Measurements from ENCODE around the gene TCP11L2. TPM values are rescaled to one million over a fixed set of nuclear protein-coding genes. Genes with fewer than 3 reads are reported as not detected.
A peak's percentile ranks its signal among the peaks of the same experiment; 100 is the strongest.

TCP11L2 gene
- total and polyA plus RNA-seq, 2 of the 13 experiments (the other 11 are each of a cell fraction or from before 2014, with no cell fraction given), result 4.6 to 24.1 TPM

DNA sequence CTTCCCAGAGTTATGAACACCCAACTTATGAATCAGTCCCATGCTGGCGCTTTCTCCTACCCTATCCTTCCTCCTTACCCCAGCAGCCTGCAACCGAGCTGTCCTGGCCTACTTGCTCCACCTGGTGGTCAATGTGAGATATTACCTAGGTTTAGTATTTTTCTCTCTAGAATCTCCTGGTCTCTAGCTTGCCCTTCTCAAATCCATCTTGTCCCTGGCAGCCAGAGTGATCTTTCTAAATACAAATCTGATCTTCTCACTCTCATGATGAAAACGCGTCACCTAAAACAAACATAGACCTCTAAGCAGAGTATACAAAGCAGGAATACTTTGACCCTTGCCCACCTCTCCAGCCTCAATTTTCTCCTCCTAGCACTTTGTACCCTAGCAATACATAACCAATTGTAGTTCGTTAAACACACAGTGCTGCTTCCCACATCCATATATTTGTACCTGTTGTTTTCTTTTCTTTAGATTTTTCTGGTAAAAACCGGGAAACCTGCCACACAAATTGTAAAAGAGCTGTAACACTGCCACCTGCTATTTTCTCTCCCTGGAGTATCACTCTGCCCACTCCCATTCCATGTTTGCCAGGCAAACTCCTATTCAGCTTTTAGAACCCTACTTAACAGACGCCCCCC is 20.0 kb upstream of the TCP11L2 start (continued):
- TF ChIP-seq NCOR1 (IDR thresholded peaks at IDR 0.05; ENCODE audit: borderline replicate concordance, low read length) (peak; percentile 87), ZNF567 (CRISPR knock-in tag; IDR thresholded peaks at IDR 0.05; ENCODE audit: borderline replicate concordance) (no peak), ZNF292 (CRISPR knock-in tag; IDR thresholded peaks at IDR 0.05; ENCODE audit: borderline replicate concordance, low read depth) (no peak), KDM6A (CRISPR knock-in tag; IDR thresholded peaks at IDR 0.05; ENCODE audit: low read depth) (peak; percentile 86), GABPB1 (CRISPR knock-in tag; IDR thresholded peaks at IDR 0.05) (peak; percentile 32; the same call in 1 of the 2 replicates), HOXA3 (CRISPR knock-in tag; IDR thresholded peaks at IDR 0.05) (peak; percentile 51; the same call in 1 of the 2 replicates), CENPT (CRISPR knock-in tag; IDR thresholded peaks at IDR 0.05; ENCODE audit: low read depth) (no peak), ARHGAP35 (CRISPR knock-in tag; IDR thresholded peaks at IDR 0.05; ENCODE audit: borderline replicate concordance) (no peak), LCORL (IDR thresholded peaks at IDR 0.05) (0 out of 2 replicates have a peak, but pooled peaks have one; percentile 36), LCORL (CRISPR knock-in tag; IDR thresholded peaks at IDR 0.05) (peak; percentile 80), ZNF564 (CRISPR knock-in tag; IDR thresholded peaks at IDR 0.05) (no peak), MIXL1 (CRISPR knock-in tag; IDR thresholded peaks at IDR 0.05) (peak; percentile 93)
- TF ChIP-seq, protein P1, sequence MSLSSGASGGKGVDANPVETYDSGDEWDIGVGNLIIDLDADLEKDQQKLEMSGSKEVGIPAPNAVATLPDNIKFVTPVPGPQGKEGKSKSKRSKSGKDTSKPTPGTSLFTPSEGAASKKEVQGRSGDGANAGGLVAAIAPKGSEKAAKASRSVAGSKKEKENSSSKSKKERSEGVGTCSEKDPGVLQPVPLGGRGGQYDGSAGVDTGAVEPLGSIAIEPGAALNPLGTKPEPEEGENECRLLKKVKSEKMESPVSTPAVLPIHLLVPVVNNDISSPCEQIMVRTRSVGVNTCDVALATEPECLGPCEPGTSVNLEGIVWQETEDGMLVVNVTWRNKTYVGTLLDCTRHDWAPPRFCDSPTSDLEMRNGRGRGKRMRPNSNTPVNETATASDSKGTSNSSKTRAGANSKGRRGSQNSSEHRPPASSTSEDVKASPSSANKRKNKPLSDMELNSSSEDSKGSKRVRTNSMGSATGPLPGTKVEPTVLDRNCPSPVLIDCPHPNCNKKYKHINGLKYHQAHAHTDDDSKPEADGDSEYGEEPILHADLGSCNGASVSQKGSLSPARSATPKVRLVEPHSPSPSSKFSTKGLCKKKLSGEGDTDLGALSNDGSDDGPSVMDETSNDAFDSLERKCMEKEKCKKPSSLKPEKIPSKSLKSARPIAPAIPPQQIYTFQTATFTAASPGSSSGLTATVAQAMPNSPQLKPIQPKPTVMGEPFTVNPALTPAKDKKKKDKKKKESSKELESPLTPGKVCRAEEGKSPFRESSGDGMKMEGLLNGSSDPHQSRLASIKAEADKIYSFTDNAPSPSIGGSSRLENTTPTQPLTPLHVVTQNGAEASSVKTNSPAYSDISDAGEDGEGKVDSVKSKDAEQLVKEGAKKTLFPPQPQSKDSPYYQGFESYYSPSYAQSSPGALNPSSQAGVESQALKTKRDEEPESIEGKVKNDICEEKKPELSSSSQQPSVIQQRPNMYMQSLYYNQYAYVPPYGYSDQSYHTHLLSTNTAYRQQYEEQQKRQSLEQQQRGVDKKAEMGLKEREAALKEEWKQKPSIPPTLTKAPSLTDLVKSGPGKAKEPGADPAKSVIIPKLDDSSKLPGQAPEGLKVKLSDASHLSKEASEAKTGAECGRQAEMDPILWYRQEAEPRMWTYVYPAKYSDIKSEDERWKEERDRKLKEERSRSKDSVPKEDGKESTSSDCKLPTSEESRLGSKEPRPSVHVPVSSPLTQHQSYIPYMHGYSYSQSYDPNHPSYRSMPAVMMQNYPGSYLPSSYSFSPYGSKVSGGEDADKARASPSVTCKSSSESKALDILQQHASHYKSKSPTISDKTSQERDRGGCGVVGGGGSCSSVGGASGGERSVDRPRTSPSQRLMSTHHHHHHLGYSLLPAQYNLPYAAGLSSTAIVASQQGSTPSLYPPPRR (CRISPR knock-in tag; IDR thresholded peaks at IDR 0.05; ENCODE audit: borderline replicate concordance), result peak; percentile 99
- TF ChIP-seq, protein P2, sequence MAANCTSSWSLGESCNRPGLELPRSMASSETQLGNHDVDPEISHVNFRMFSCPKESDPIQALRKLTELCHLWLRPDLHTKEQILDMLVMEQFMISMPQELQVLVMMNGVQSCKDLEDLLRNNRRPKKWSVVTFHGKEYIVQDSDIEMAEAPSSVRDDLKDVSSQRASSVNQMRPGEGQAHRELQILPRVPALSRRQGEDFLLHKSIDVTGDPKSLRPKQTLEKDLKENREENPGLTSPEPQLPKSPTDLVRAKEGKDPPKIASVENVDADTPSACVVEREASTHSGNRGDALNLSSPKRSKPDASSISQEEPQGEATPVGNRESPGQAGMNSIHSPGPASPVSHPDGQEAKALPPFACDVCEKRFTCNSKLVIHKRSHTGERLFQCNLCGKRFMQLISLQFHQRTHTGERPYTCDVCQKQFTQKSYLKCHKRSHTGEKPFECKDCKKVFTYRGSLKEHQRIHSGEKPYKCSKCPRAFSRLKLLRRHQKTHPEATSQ (CRISPR knock-in tag; IDR thresholded peaks at IDR 0.05; ENCODE audit: borderline replicate concordance), result 0 out of 2 replicates have a peak, but pooled peaks have one; percentile 43
- TF ChIP-seq, protein P3, sequence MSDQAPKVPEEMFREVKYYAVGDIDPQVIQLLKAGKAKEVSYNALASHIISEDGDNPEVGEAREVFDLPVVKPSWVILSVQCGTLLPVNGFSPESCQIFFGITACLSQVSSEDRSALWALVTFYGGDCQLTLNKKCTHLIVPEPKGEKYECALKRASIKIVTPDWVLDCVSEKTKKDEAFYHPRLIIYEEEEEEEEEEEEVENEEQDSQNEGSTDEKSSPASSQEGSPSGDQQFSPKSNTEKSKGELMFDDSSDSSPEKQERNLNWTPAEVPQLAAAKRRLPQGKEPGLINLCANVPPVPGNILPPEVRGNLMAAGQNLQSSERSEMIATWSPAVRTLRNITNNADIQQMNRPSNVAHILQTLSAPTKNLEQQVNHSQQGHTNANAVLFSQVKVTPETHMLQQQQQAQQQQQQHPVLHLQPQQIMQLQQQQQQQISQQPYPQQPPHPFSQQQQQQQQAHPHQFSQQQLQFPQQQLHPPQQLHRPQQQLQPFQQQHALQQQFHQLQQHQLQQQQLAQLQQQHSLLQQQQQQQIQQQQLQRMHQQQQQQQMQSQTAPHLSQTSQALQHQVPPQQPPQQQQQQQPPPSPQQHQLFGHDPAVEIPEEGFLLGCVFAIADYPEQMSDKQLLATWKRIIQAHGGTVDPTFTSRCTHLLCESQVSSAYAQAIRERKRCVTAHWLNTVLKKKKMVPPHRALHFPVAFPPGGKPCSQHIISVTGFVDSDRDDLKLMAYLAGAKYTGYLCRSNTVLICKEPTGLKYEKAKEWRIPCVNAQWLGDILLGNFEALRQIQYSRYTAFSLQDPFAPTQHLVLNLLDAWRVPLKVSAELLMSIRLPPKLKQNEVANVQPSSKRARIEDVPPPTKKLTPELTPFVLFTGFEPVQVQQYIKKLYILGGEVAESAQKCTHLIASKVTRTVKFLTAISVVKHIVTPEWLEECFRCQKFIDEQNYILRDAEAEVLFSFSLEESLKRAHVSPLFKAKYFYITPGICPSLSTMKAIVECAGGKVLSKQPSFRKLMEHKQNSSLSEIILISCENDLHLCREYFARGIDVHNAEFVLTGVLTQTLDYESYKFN (CRISPR knock-in tag; conservative IDR thresholded peaks at IDR 0.05), result peak; percentile 96
- TF ChIP-seq, protein P4, sequence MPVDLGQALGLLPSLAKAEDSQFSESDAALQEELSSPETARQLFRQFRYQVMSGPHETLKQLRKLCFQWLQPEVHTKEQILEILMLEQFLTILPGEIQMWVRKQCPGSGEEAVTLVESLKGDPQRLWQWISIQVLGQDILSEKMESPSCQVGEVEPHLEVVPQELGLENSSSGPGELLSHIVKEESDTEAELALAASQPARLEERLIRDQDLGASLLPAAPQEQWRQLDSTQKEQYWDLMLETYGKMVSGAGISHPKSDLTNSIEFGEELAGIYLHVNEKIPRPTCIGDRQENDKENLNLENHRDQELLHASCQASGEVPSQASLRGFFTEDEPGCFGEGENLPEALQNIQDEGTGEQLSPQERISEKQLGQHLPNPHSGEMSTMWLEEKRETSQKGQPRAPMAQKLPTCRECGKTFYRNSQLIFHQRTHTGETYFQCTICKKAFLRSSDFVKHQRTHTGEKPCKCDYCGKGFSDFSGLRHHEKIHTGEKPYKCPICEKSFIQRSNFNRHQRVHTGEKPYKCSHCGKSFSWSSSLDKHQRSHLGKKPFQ (CRISPR knock-in tag; IDR thresholded peaks at IDR 0.05; ENCODE audit: insufficient replicate concordance), result peak; percentile 21
